Smooth muscle cell (in vitro differentiated cells): ENCODE measurements around the gene MYH7B. TPM values are rescaled to one million over a fixed set of nuclear protein-coding genes. Genes with fewer than 3 reads are reported as not detected.

Experiments
- DNase-seq: peaks from one replicate; lab custom pipeline; 2025; ENCODE audit not compliant: unreplicated experiment; lab: John Stamatoyannopoulos, UW
- H2AFZ ChIP-seq: fragments of 200-600 bp; sonication (generic); 2 replicates; pipeline ENCODE4 v1.6.0; 2016; ENCODE audit warnings: antibody characterized with exemption, low read depth, mild to moderate bottlenecking
- H3F3A ChIP-seq: fragments of 200-600 bp; sonication (generic); 2 replicates; pipeline ENCODE4 v1.6.0; 2017; ENCODE audit warnings: antibody characterized with exemption, low read depth
- H3K27ac ChIP-seq: fragments of 200-600 bp; sonication (generic); 2 replicates; pipeline ENCODE4 v1.5.1; 2016; ENCODE audit warnings: low read depth, mild to moderate bottlenecking
- H3K27me3 ChIP-seq: fragments of 200-600 bp; sonication (generic); 2 replicates; pipeline ENCODE4 v1.6.1; 2016; ENCODE audit warnings: low read depth, mild to moderate bottlenecking
- H3K36me3 ChIP-seq: fragments of 200-600 bp; sonication (generic); 2 replicates; pipeline ENCODE4 v1.5.1; 2016; ENCODE audit warnings: low read depth
- H3K4me1 ChIP-seq: fragments of 200-600 bp; sonication (generic); 2 replicates; pipeline ENCODE4 v1.5.1; 2016; ENCODE audit warnings: low read depth
- H3K4me2 ChIP-seq: fragments of 200-600 bp; sonication (generic); 2 replicates; pipeline ENCODE4 v1.6.0; 2016; ENCODE audit warnings: mild to moderate bottlenecking
- H3K4me3 ChIP-seq: fragments of 200-600 bp; sonication (generic); 2 replicates; pipeline ENCODE4 v1.5.1; 2016; ENCODE audit warnings: mild to moderate bottlenecking
- H3K79me2 ChIP-seq: fragments of 200-600 bp; sonication (generic); 2 replicates; pipeline ENCODE4 v1.6.0; 2016; ENCODE audit warnings: low read depth, mild to moderate bottlenecking
- H3K9ac ChIP-seq: fragments of 200-600 bp; sonication (generic); 2 replicates; pipeline ENCODE4 v1.6.0; 2016; ENCODE audit warnings: low read depth
- H3K9me3 ChIP-seq: fragments of 200-600 bp; sonication (generic); replicated peaks from 2 replicates; pipeline ENCODE4 v1.5.1; 2016; ENCODE audit warnings: low read depth
- H4K20me1 ChIP-seq: fragments of 200-600 bp; sonication (generic); 2 replicates; pipeline ENCODE4 v1.6.0; 2016; ENCODE audit warnings: low read depth
- CTCF ChIP-seq: fragments of 200-600 bp; sonication (generic); IDR thresholded peaks from 2 replicates; pipeline ENCODE4 v1.5.1; 2017; ENCODE audit warnings: borderline replicate concordance, mild to moderate bottlenecking, antibody characterized with exemption; ENCODE audit not compliant: insufficient read depth, poor library complexity, severe bottlenecking
- WGBS: methylation state at CpG from one replicate; pipeline ENCODE4 v1.1.7; 2016; ENCODE audit warnings: low lambda C conversion rate; 5-methylcytosine and 5-hydroxymethylcytosine counted together
- polyA plus RNA-seq: library from polyadenylated mRNA; unstranded; fragments of >200 nt; fragmentation: Nextera tagmentation; extraction: Ambion mirVana; gene quantifications from 2 replicates; pipeline ENCODE4 v1.2.1, GENCODE V29; 2016
- total RNA-seq: library from RNA; depleted of rRNA; stranded (reverse); fragments of >200 nt; gene quantifications from 2 replicates; pipeline ENCODE4 v1.2.3, GENCODE V29; 2014

MYH7B gene
- total and polyA plus RNA-seq, 2 experiments from 2014 or later: 0.67 TPM; not detected in 1

GRCh38 chr20:34998331-34998950 lies 42.8 kb downstream of the MYH7B start:
- Histone ChIP-seq H2AFZ (no peak overlapping the region), H3K36me3 (no peaks in the 10 kb centered on the region)
- 94% methylated on average over 28 of the region's 28 CpGs for WGBS

GRCh38 chr20:34999021-34999451 lies 43.4 kb downstream of the MYH7B start:
- WGBS: 98% methylated on average over 25 of the region's 25 CpGs
- H3K9me3 ChIP-seq: no peaks in the 10 kb centered on the region
- H2AFZ ChIP-seq: no peak overlapping the region
- H3K4me3 ChIP-seq: no peak overlapping the region
- DNase-seq: no peak
- H3K79me2 ChIP-seq: no peaks in the 10 kb centered on the region
- no peak overlapping the region for H3K27ac ChIP-seq
- no peaks in the 10 kb centered on the region for H3K4me1 ChIP-seq
- H3K27me3 ChIP-seq: no peaks in the 10 kb centered on the region
- no peak overlapping the region for H3K4me2 ChIP-seq
- no peaks in the 10 kb centered on the region for H3K36me3 ChIP-seq
- peaks cover 19% of the 10 kb centered on the region for H4K20me1 ChIP-seq
- no peak overlapping the region for H3K9ac ChIP-seq
- TF ChIP-seq CTCF: no peak
- H3F3A ChIP-seq: no peaks in the 10 kb centered on the region

More at GRCh38 chr20:34998331-34998950, 42.8 kb downstream of the MYH7B start:
- H3K9ac ChIP-seq: no peak overlapping the region
- H3K4me1 ChIP-seq: no peaks in the 10 kb centered on the region
- no peaks in the 10 kb centered on the region for H3K27me3 ChIP-seq
- H3K27ac ChIP-seq: no peak overlapping the region
- TF ChIP-seq CTCF: no peak
- peaks cover 19% of the 10 kb centered on the region for H4K20me1 ChIP-seq
- no peaks in the 10 kb centered on the region for H3K79me2 ChIP-seq
- H3F3A ChIP-seq: no peaks in the 10 kb centered on the region
- no peak for DNase-seq
- H3K4me3 ChIP-seq: no peak overlapping the region
- no peaks in the 10 kb centered on the region for H3K9me3 ChIP-seq
- no peak overlapping the region for H3K4me2 ChIP-seq

GRCh38 chr20:34999782-35000181 lies 44.1 kb downstream of the MYH7B start:
- no peak for TF ChIP-seq CTCF
- Histone ChIP-seq H3K4me3 (no peak overlapping the region), H3K9ac (no peak overlapping the region), H3K79me2 (no peaks in the 10 kb centered on the region), H3F3A (no peaks in the 10 kb centered on the region), H4K20me1 (peaks cover 19% of the 10 kb centered on the region), H3K27ac (no peak overlapping the region), H3K9me3 (no peaks in the 10 kb centered on the region), H3K4me1 (no peaks in the 10 kb centered on the region), H3K27me3 (no peaks in the 10 kb centered on the region), H2AFZ (no peak overlapping the region), H3K4me2 (no peak overlapping the region), H3K36me3 (no peaks in the 10 kb centered on the region)
- no peak for DNase-seq
- over 99% methylated on average over 8 of the region's 10 CpGs for WGBS
